Fibroblast of the aortic adventitia (primary cell): Measurements from ENCODE around the gene HMGCS2. TPM values are rescaled to one million over a fixed set of nuclear protein-coding genes. Genes with fewer than 3 reads are reported as not detected.

Experiments
- DNase-seq: peaks from one replicate; pipeline ENCODE4 v3.0.0-alpha.2; 2010; ENCODE audit warnings: low read depth
- H3K4me3 ChIP-seq: 2 replicates; pipeline ENCODE4 v1.5.1; 2011; ENCODE audit warnings: low read depth, mild to moderate bottlenecking, control low read depth, low read length, moderate library complexity
- CTCF ChIP-seq: IDR thresholded peaks from 2 replicates; pipeline ENCODE4 v1.5.1; 2011; ENCODE audit warnings: mild to moderate bottlenecking, low read length, control low read depth, inconsistent platforms; ENCODE audit not compliant: insufficient read depth
- total RNA-seq: library from RNA; depleted of rRNA; stranded (reverse); fragments of >200 nt; gene quantifications from 2 replicates; pipeline ENCODE4 v1.2.3, GENCODE V29; 2012; ENCODE audit warnings: low replicate concordance

HMGCS2 gene
- total RNA-seq, 1 donor: not detected

- DNase-seq: no peak
- H3K4me3 ChIP-seq: no peak within 1 kb of the TSS
- TF ChIP-seq CTCF: no peak
These were observed 42.7 kb upstream of the HMGCS2 start, which contains the start of gene REG4 for GRCh38 chr1:119811387-119811786. Gene REG4, minus strand, starts transcription at chr1:119811460. Its CDS starts 2,691 bp downstream, at chr1:119808769.

GRCh38 chr1:119808972-119809550 lies 40.4 kb upstream of the HMGCS2 start:
- DNase-seq: peak; percentile 74
- TF ChIP-seq CTCF: peak; percentile 97
- no peak overlapping the region for H3K4me3 ChIP-seq

- TF ChIP-seq CTCF: no peak
- H3K4me3 ChIP-seq: no peak overlapping the region
- peak; percentile 17 for DNase-seq
These were observed 39.8 kb upstream of the HMGCS2 start for GRCh38 chr1:119808491-119808890.

GRCh38 chr1:119806489-119806888 lies 37.8 kb upstream of the HMGCS2 start:
- no peak for TF ChIP-seq CTCF
- DNase-seq: no peak
- H3K4me3 ChIP-seq: no peak overlapping the region

- no peak overlapping the region for H3K4me3 ChIP-seq
- no peak for TF ChIP-seq CTCF
- no peak for DNase-seq
These were observed 37.0 kb upstream of the HMGCS2 start for GRCh38 chr1:119805746-119806145.

- no peak overlapping the region for H3K4me3 ChIP-seq
- no peak for TF ChIP-seq CTCF
- DNase-seq: no peak
These were observed 36.5 kb upstream of the HMGCS2 start for GRCh38 chr1:119805247-119805646.
